SU-DHL-6 (cell line): Measurements from ENCODE around the gene ARL13B.

Source experiments
- H2AFZ ChIP-seq: fragments of 200-600 bp; sonication (generic); 2 replicates; pipeline ENCODE4 v1.6.1; 2014; ENCODE audit warnings: low read depth, mild to moderate bottlenecking, moderate library complexity, mixed read lengths, antibody characterized with exemption, low read length; ENCODE audit not compliant: severe bottlenecking
- H3F3A ChIP-seq: fragments of 200-600 bp; shearing (Covaris generic); 2 replicates; pipeline ENCODE4 v1.6.0; 2016; ENCODE audit warnings: antibody characterized with exemption, mild to moderate bottlenecking; ENCODE audit not compliant: insufficient read depth
- H3K27ac ChIP-seq: fragments of 200-600 bp; sonication (generic); 2 replicates; pipeline ENCODE4 v1.5.1; 2016; ENCODE audit warnings: low read depth, mild to moderate bottlenecking, low read length, moderate library complexity, mixed read lengths
- H3K27me3 ChIP-seq: fragments of 200-600 bp; sonication (generic), shearing (Covaris generic); 2 replicates; pipeline ENCODE4 v1.6.0; 2014; ENCODE audit warnings: mild to moderate bottlenecking, low read length
- H3K36me3 ChIP-seq: fragments of 200-600 bp; sonication (generic); 2 replicates; pipeline ENCODE4 v1.6.1; 2014; ENCODE audit warnings: mild to moderate bottlenecking, low read length, mixed read lengths
- H3K4me2 ChIP-seq: fragments of 300-600, 200-600 bp; shearing (Covaris generic), sonication (generic); 2 replicates; pipeline ENCODE4 v1.6.0; 2014; ENCODE audit warnings: low read length, low read depth, mild to moderate bottlenecking; ENCODE audit not compliant: poor library complexity, severe bottlenecking
- H3K4me3 ChIP-seq: fragments of 200-600 bp; sonication (generic); 2 replicates; pipeline ENCODE4 v1.5.1; 2014; ENCODE audit warnings: antibody characterized with exemption, low read length, mild to moderate bottlenecking, mixed read lengths; ENCODE audit not compliant: insufficient read depth, poor library complexity, severe bottlenecking
- H3K79me2 ChIP-seq: fragments of 200-600 bp; sonication (generic); 2 replicates; pipeline ENCODE4 v1.6.1; 2014; ENCODE audit warnings: mild to moderate bottlenecking, low read length, moderate library complexity; ENCODE audit not compliant: insufficient read depth
- H3K9ac ChIP-seq: fragments of 200-600 bp; sonication (generic); 2 replicates; pipeline ENCODE4 v1.7.0; 2014; ENCODE audit warnings: mild to moderate bottlenecking, low read length
- H3K9me2 ChIP-seq: fragments of 200-600 bp; sonication (generic); replicated peaks from 2 replicates; pipeline ENCODE4 v1.6.1; 2014; ENCODE audit warnings: low read length; ENCODE audit not compliant: insufficient read depth
- H3K9me3 ChIP-seq: fragments of 200-600 bp; sonication (generic); 2 replicates; pipeline ENCODE4 v1.6.1; 2014; ENCODE audit warnings: low read length, mixed read lengths; ENCODE audit not compliant: insufficient read depth
- H4K20me1 ChIP-seq: fragments of 200-600 bp; sonication (generic); 2 replicates; pipeline ENCODE4 v1.6.1; 2014; ENCODE audit warnings: low read depth, mild to moderate bottlenecking, antibody characterized with exemption, low read length, moderate library complexity, mixed read lengths
- EZH2phosphoT487 ChIP-seq: fragments of 200-600 bp; sonication (generic), shearing (Covaris generic); conservative IDR thresholded peaks from 2 replicates; pipeline ENCODE4 v1.6.1; 2018; ENCODE audit warnings: mild to moderate bottlenecking, antibody characterized with exemption, low read length, moderate library complexity, mixed read lengths
- TF ChIP-seq, protein P1 (sequence below): fragments of 200-600 bp; sonication (generic); IDR thresholded peaks from one replicate; pipeline ENCODE4 v1.5.1; 2017; ENCODE audit warnings: antibody characterized with exemption, mild to moderate bottlenecking, low read length, moderate library complexity; ENCODE audit not compliant: insufficient read depth, poor library complexity, severe bottlenecking

Gene ARL13B

DNA sequence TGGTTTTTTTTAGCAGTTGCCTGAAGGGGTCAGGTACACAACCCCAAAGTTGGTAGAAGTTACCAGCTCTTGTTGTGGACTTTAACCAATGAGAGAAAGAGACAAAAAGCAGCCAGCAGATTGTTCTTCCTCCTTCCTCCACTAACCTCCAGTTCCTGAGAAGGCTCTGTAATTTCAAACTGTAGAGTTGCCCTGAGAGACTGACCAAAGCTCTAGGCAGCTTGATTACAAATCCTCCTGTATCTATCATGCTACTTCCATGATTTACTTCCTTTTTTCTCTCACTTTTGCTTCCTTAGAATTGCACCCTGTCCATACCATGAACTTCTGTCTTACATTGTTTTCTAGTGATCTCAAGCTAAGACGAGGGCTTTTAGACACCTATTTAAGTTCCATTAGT, 112.1 kb downstream of the ARL13B start:
- Histone ChIP-seq H3F3A (no peaks in the 10 kb centered on the region), H3K4me2 (no peak overlapping the region), H4K20me1 (no peaks in the 10 kb centered on the region), H3K9ac (no peak overlapping the region), H3K27ac (no peak overlapping the region), H3K9me3 (no peaks in the 10 kb centered on the region), H3K36me3 (peaks cover 6% of the 10 kb centered on the region; the same call in 1 of the 2 replicates), H3K9me2 (no peaks in the 10 kb centered on the region), H2AFZ (no peak overlapping the region), H3K27me3 (no peaks in the 10 kb centered on the region), H3K4me3 (no peak overlapping the region), H3K79me2 (no peaks in the 10 kb centered on the region)
- TF ChIP-seq, protein P1, sequence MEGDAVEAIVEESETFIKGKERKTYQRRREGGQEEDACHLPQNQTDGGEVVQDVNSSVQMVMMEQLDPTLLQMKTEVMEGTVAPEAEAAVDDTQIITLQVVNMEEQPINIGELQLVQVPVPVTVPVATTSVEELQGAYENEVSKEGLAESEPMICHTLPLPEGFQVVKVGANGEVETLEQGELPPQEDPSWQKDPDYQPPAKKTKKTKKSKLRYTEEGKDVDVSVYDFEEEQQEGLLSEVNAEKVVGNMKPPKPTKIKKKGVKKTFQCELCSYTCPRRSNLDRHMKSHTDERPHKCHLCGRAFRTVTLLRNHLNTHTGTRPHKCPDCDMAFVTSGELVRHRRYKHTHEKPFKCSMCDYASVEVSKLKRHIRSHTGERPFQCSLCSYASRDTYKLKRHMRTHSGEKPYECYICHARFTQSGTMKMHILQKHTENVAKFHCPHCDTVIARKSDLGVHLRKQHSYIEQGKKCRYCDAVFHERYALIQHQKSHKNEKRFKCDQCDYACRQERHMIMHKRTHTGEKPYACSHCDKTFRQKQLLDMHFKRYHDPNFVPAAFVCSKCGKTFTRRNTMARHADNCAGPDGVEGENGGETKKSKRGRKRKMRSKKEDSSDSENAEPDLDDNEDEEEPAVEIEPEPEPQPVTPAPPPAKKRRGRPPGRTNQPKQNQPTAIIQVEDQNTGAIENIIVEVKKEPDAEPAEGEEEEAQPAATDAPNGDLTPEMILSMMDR, result no peak

DNA sequence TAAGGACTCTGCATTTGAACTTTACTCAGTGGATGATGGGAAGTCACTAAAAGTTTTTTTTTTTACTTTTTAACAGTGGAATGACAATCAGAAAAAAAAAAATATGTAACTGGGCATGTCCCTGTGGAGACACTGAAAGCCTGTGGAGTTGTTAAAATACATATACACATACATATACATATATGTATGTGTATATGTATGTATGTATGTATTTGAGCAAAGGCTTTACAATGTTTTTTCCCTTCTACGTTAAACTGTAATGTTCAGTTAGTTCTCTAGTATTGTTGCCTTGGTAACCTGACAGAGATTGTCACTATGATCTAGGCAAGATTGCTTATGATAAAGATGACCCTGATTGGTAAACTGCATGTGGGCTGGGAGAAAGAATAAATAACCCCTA, 113.2 kb downstream of the ARL13B start:
- H3K4me3 ChIP-seq, result no peak overlapping the region
- peaks cover 9% of the 10 kb centered on the region; the same call in 1 of the 2 replicates for H3K36me3 ChIP-seq
- no peak overlapping the region for H3K27ac ChIP-seq
- no peaks in the 10 kb centered on the region for H3F3A ChIP-seq
- H3K9me3 ChIP-seq, result no peaks in the 10 kb centered on the region
- no peaks in the 10 kb centered on the region for H3K9me2 ChIP-seq
- no peak overlapping the region for H2AFZ ChIP-seq
- H4K20me1 ChIP-seq, result no peaks in the 10 kb centered on the region
- TF ChIP-seq, protein P1, result no peak
- TF ChIP-seq EZH2phosphoT487, result no peak
- H3K9ac ChIP-seq, result no peak overlapping the region
- H3K27me3 ChIP-seq, result no peaks in the 10 kb centered on the region
- no peak overlapping the region for H3K4me2 ChIP-seq
- no peaks in the 10 kb centered on the region for H3K79me2 ChIP-seq

DNA sequence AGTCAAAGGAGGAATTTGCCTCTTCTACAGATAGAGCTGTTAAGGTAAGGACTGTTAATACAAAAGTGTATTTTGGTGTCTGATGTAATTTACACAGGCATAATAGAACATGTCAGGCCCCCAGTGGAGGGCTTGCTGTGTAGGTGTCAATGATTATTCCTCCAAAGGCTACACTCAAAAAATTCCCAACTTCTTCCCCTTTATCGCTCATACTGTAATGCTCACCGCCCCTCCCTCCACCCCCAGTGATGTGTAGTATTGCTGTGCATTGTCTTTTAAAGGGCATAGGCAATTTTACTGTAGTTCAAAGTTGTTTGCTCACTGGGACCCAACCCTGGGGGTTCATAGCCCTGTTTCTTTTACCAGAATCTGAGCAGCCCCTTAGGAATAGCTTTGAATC, 115.2 kb downstream of the ARL13B start:
- no peak overlapping the region for H3K4me2 ChIP-seq
- H4K20me1 ChIP-seq, result no peaks in the 10 kb centered on the region
- H3K9me3 ChIP-seq, result no peaks in the 10 kb centered on the region
- H3K4me3 ChIP-seq, result no peak overlapping the region
- no peak overlapping the region for H3K27ac ChIP-seq
- TF ChIP-seq EZH2phosphoT487, result no peak
- TF ChIP-seq, protein P1, result no peak
- no peaks in the 10 kb centered on the region for H3K9me2 ChIP-seq
- no peaks in the 10 kb centered on the region for H3F3A ChIP-seq
- peaks cover 9% of the 10 kb centered on the region; the same call in 1 of the 2 replicates for H3K36me3 ChIP-seq
- no peaks in the 10 kb centered on the region for H3K79me2 ChIP-seq
- H3K9ac ChIP-seq, result no peak overlapping the region
- H3K27me3 ChIP-seq, result no peaks in the 10 kb centered on the region
- H2AFZ ChIP-seq, result no peak overlapping the region
